GM06990 (cell line): ENCODE data around the gene FOXA3.

ENCODE experiments used
- DNase-seq: peaks from one replicate; pipeline ENCODE4 v3.0.0-alpha.2; 2011; ENCODE audit not compliant: insufficient read length; ENCODE audit errors: extremely low read depth
- H3K27me3 ChIP-seq: replicated peaks from 2 replicates; pipeline ENCODE4 v1.6.0; 2011; ENCODE audit warnings: low read length; ENCODE audit not compliant: control insufficient read depth, insufficient read depth
- H3K36me3 ChIP-seq: 2 replicates; pipeline ENCODE4 v1.5.1; 2011; ENCODE audit warnings: low read length; ENCODE audit not compliant: control insufficient read depth, insufficient read depth
- H3K4me3 ChIP-seq: replicated peaks from 2 replicates; pipeline ENCODE4 v1.5.1; 2011; ENCODE audit warnings: low read depth, mild to moderate bottlenecking, control low read depth, low read length
- TF ChIP-seq, protein P1 (sequence below): IDR thresholded peaks from 2 replicates; pipeline ENCODE4 v1.5.1; 2011; ENCODE audit warnings: low read length, control low read depth, mild to moderate bottlenecking, inconsistent platforms; ENCODE audit not compliant: insufficient read depth, poor library complexity, severe bottlenecking

Gene FOXA3

DNA sequence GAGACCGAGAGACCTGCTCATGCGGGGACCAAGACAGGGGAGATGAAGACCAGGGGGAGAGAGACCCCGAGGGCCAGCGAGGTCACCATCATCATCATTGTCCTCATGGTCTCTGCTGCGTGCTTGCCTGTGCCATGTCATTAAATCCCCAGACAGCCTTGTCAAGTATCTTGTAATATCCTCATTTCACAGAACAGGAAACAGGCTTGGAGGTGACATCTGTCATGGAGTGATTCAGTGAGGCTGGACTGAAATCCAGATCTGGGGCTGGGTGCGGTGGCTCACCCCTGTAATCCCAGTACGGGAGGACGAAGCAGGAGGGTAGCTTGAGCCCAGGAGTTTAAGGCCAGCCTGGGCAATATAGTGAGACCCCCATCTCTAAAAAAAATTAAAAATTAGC is 56.3 kb downstream of the FOXA3 start:
- Histone ChIP-seq H3K27me3 (peaks cover 2% of the 10 kb centered on the region; the same call in 1 of the 2 replicates), H3K4me3 (no peak overlapping the region), H3K36me3 (no peaks in the 10 kb centered on the region)
- TF ChIP-seq, protein P1, sequence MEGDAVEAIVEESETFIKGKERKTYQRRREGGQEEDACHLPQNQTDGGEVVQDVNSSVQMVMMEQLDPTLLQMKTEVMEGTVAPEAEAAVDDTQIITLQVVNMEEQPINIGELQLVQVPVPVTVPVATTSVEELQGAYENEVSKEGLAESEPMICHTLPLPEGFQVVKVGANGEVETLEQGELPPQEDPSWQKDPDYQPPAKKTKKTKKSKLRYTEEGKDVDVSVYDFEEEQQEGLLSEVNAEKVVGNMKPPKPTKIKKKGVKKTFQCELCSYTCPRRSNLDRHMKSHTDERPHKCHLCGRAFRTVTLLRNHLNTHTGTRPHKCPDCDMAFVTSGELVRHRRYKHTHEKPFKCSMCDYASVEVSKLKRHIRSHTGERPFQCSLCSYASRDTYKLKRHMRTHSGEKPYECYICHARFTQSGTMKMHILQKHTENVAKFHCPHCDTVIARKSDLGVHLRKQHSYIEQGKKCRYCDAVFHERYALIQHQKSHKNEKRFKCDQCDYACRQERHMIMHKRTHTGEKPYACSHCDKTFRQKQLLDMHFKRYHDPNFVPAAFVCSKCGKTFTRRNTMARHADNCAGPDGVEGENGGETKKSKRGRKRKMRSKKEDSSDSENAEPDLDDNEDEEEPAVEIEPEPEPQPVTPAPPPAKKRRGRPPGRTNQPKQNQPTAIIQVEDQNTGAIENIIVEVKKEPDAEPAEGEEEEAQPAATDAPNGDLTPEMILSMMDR: no peak
- DNase-seq: no peak

DNA sequence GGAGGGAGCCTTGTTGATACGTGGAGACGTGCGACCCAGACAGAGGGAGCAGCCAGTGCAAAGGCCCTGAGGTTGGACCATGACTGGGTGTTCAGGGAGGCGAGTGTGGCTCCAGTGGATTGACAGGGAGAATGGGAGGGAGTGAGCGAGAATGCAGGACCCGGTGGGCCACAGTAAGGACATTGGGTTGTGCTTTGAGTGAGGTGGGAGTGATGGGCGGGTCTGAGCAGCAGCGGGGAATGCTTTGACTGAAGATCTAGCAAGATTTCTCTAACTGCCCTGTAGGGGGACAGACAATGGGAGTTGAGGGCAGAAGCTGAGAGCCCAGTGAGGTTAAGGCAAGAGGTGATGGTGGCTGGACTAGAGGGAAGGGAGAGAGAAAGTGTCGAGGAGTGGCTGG is 58.2 kb downstream of the FOXA3 start:
- TF ChIP-seq, protein P1: peak; percentile 40
- no peak for DNase-seq
- Histone ChIP-seq H3K4me3 (no peak overlapping the region), H3K36me3 (no peaks in the 10 kb centered on the region), H3K27me3 (peaks cover 2% of the 10 kb centered on the region; the same call in 1 of the 2 replicates)
